CD4-positive, alpha-beta T cell (primary cell): ENCODE data around the gene NFIC. TPM values are rescaled to one million over a fixed set of nuclear protein-coding genes. Genes with fewer than 3 reads are reported as not detected.

Experiments
- ATAC-seq: fragments of 200-7000 bp; cut with Tn5 transposase; one replicate; pipeline ENCODE4 v1.10.0; 2022; ENCODE audit warnings: mild to moderate bottlenecking; ENCODE audit not compliant: poor library complexity
- CTCF ChIA-PET: fragments of 350-600 bp; sonication (Branson Sonifier 250); formaldehyde crosslinking; loops from one replicate; lab custom pipeline; 2021; ENCODE audit warnings: antibody characterized with exemption, inconsistent platforms; lab: Charles Lee
- POLR2A ChIA-PET: fragments of 350-600 bp; sonication (Branson Sonifier 250); formaldehyde crosslinking; loops from one replicate; lab custom pipeline; 2021; ENCODE audit warnings: antibody characterized with exemption, inconsistent platforms; lab: Charles Lee
- DNase-seq, 14 experiments: peaks; one replicate each; pipeline ENCODE4 v3.0.0-alpha.2; 2013 to 2020; ENCODE audit warnings: mixed read lengths in 2 of 14
- H3K27ac ChIP-seq, 2 donors: one replicate each; pipeline versions ENCODE4 v1.5.1 to v1.7.0; 2013; ENCODE audit warnings: low read length in 2 of 2, low read depth in 1 of 2, mild to moderate bottlenecking in 1 of 2
- H3K27me3 ChIP-seq, 2 experiments: 1 replicate in 1 of 2; 2 replicates in 1 of 2; pipeline versions ENCODE4 v1.6.1 to v1.7.0; 2013; ENCODE audit warnings: low read length in 2 of 2, control low read depth in 1 of 2, mild to moderate bottlenecking in 1 of 2, moderate library complexity in 1 of 2; ENCODE audit not compliant: insufficient read depth in 2 of 2, control insufficient read depth in 1 of 2
- H3K36me3 ChIP-seq: one replicate; pipeline ENCODE4 v1.6.1; 2013; ENCODE audit warnings: low read length, control low read depth; ENCODE audit not compliant: insufficient read depth
- H3K4me1 ChIP-seq: one replicate; pipeline ENCODE4 v1.6.1; 2013; ENCODE audit warnings: low read length, control low read depth; ENCODE audit not compliant: insufficient read depth
- H3K4me3 ChIP-seq: one replicate; pipeline ENCODE4 v1.5.1; 2013; ENCODE audit warnings: mild to moderate bottlenecking, low read length, moderate library complexity
- H3K9me3 ChIP-seq, 2 experiments: 1 replicate in 1 of 2; 2 replicates in 1 of 2; pipeline versions ENCODE4 v1.6.1 to v1.7.0; 2013; ENCODE audit warnings: low read length in 2 of 2, mild to moderate bottlenecking in 2 of 2, control low read depth in 1 of 2, moderate library complexity in 1 of 2; ENCODE audit not compliant: control insufficient read depth in 1 of 2, insufficient read depth in 1 of 2
- H3K27ac Mint-ChIP-seq: one replicate; pipeline ENCODE4 v1.8.0; 2020; ENCODE audit warnings: mixed read lengths
- H3K27me3 Mint-ChIP-seq: one replicate; pipeline ENCODE4 v1.8.0; 2021; ENCODE audit warnings: mixed read lengths
- H3K36me3 Mint-ChIP-seq: one replicate; pipeline ENCODE4 v1.8.0; 2021; ENCODE audit warnings: low read depth, mixed read lengths
- H3K4me1 Mint-ChIP-seq: one replicate; pipeline ENCODE4 v1.8.0; 2021; ENCODE audit warnings: low read depth, mixed read lengths
- H3K4me3 Mint-ChIP-seq: one replicate; pipeline ENCODE4 v1.8.0; 2020; ENCODE audit warnings: mild to moderate bottlenecking, mixed read lengths
- H3K9me3 Mint-ChIP-seq: one replicate; pipeline ENCODE4 v1.8.0; 2020; ENCODE audit warnings: mixed read lengths
- CTCF ChIP-seq: fragments of 200-600 bp; IDR thresholded peaks from one replicate; pipeline ENCODE4 v1.8.0; 2022; ENCODE audit warnings: antibody characterized with exemption, mild to moderate bottlenecking
- intact Hi-C, 2 experiments: fragments of 100-400 bp; cut with DNase I in 1 of 2; cut with micrococcal nuclease in 1 of 2; formaldehyde crosslinking; loops; one replicate each; pipeline versions ENCODE4 v1.15.1 to v1.9.0; 2023 to 2025; cut with DNase I, micrococcal nuclease
- total RNA-seq, 174 experiments: library from RNA in 2 of 174; stranded (reverse) in 2 of 174; gene quantifications; one replicate each; pipeline ENCODE4 v1.2.3 and lab custom pipeline; 2021 to 2026

NFIC gene
- total RNA-seq, 2 experiments from 2014 or later = 22.1 to 22.2 TPM

GRCh38 chr19:3370214-3370720 is 3.9 kb downstream of the NFIC start:
- Mint-ChIP-seq H3K4me3 (peak overlapping the region; percentile 42), H3K9me3 (no peaks in the 10 kb centered on the region), H3K27ac (no peak overlapping the region), H3K4me1 (peaks cover 41% of the 10 kb centered on the region), H3K36me3 (no peaks in the 10 kb centered on the region), H3K27me3 (no peaks in the 10 kb centered on the region)
- H3K4me3 ChIP-seq = no peak overlapping the region
- no peak for TF ChIP-seq CTCF
- H3K36me3 ChIP-seq = no peaks in the 10 kb centered on the region
- POLR2A ChIA-PET = no interaction called here
- H3K9me3 ChIP-seq = peaks cover 0 to 4% of the 10 kb centered on the region in 2 experiments
- intact Hi-C loops = no loop called here
- DNase-seq (no peak), ATAC-seq (no peak)
- CTCF ChIA-PET = no interaction called here
- H3K4me1 ChIP-seq = peaks cover 34% of the 10 kb centered on the region
- no peaks in the 10 kb centered on the region for H3K27me3 ChIP-seq
- H3K27ac ChIP-seq = no peak overlapping the region

- Histone ChIP-seq H3K27me3 (no peaks in the 10 kb centered on the region), H3K4me1 (peaks cover 27% of the 10 kb centered on the region), H3K4me3 (no peak overlapping the region), H3K36me3 (peaks cover 3% of the 10 kb centered on the region), H3K9me3 (peaks cover 0 to 4% of the 10 kb centered on the region in 2 experiments), H3K27ac (no peak overlapping the region)
- Mint-ChIP-seq H3K9me3 (no peaks in the 10 kb centered on the region), H3K4me1 (peaks cover 35% of the 10 kb centered on the region), H3K36me3 (no peaks in the 10 kb centered on the region), H3K4me3 (peak overlapping the region; percentile 8), H3K27me3 (no peaks in the 10 kb centered on the region), H3K27ac (peak overlapping the region; percentile 61)
- TF ChIP-seq CTCF = no peak
- ATAC-seq (no peak), DNase-seq (no peak)
- intact Hi-C loops = no loop called here
- ChIA-PET POLR2A (no interaction called here), CTCF (no interaction called here)
Observed at GRCh38 chr19:3370728-3371591, 4.6 kb downstream of the NFIC start.

- H3K27ac ChIP-seq = no peak overlapping the region
- DNase-seq (no peak), ATAC-seq (no peak)
- no peak overlapping the region for H3K27ac Mint-ChIP-seq
- no peaks in the 10 kb centered on the region for H3K9me3 Mint-ChIP-seq
- intact Hi-C loops = no loop called here
- H3K4me3 ChIP-seq = no peak overlapping the region
- peaks cover 0 to 4% of the 10 kb centered on the region in 2 experiments for H3K9me3 ChIP-seq
- no peaks in the 10 kb centered on the region for H3K27me3 Mint-ChIP-seq
- no peaks in the 10 kb centered on the region for H3K36me3 Mint-ChIP-seq
- ChIA-PET CTCF (no interaction called here), POLR2A (no interaction called here)
- no peaks in the 10 kb centered on the region for H3K27me3 ChIP-seq
- no peak for TF ChIP-seq CTCF
- peaks cover 4% of the 10 kb centered on the region for H3K36me3 ChIP-seq
- H3K4me1 ChIP-seq = peaks cover 16% of the 10 kb centered on the region
- H3K4me3 Mint-ChIP-seq = no peak overlapping the region
- peaks cover 35% of the 10 kb centered on the region for H3K4me1 Mint-ChIP-seq
Observed at GRCh38 chr19:3372413-3372812, 6.0 kb downstream of the NFIC start.
